MCF 10A (cell line): Measurements from ENCODE around the gene USP35. TPM values are rescaled to one million over a fixed set of nuclear protein-coding genes. Genes with fewer than 3 reads are reported as not detected.

Source experiments
- BruUV-seq: library from RNA; stranded (reverse); fragments of 400-500 nt; replicated peaks from 2 replicates; lab custom pipeline; 2021; lab: Mats Ljungman, UMichigan
- CTCF ChIA-PET: fragments of 300-600 bp; sonication (Branson Sonifier 250); formaldehyde crosslinking; extraction: SDS; loops from one replicate; lab custom pipeline; 2021; ENCODE audit warnings: antibody characterized with exemption, inconsistent platforms; lab: Yijun Ruan, JAX
- POLR2A ChIA-PET: fragments of 300-600, 350-650 bp; sonication (Branson Sonifier 250); formaldehyde crosslinking; extraction: SDS; loops from one replicate; lab custom pipeline; 2020; ENCODE audit warnings: antibody characterized with exemption, inconsistent platforms; lab: Yijun Ruan, JAX
- DNase-seq: peaks from one replicate; pipeline ENCODE4 v3.0.0-alpha.2; 2018; ENCODE audit not compliant: unreplicated experiment
- H3K27ac Mint-ChIP-seq: one replicate; pipeline ENCODE4 v1.8.0; 2022; ENCODE audit warnings: mild to moderate bottlenecking, low read depth, mixed read lengths; ENCODE audit not compliant: unreplicated experiment
- H3K27me3 Mint-ChIP-seq: one replicate; pipeline ENCODE4 v1.8.0; 2022; ENCODE audit warnings: mixed read lengths; ENCODE audit not compliant: insufficient read depth, unreplicated experiment
- H3K36me3 Mint-ChIP-seq: one replicate; pipeline ENCODE4 v1.8.0; 2022; ENCODE audit warnings: mild to moderate bottlenecking, moderate library complexity, mixed read lengths; ENCODE audit not compliant: insufficient read depth, unreplicated experiment
- H3K4me1 Mint-ChIP-seq: one replicate; pipeline ENCODE4 v1.8.0; 2022; ENCODE audit warnings: mixed read lengths; ENCODE audit not compliant: insufficient read depth, unreplicated experiment
- H3K4me3 Mint-ChIP-seq: one replicate; pipeline ENCODE4 v1.8.0; 2022; ENCODE audit warnings: mild to moderate bottlenecking, moderate library complexity, mixed read lengths; ENCODE audit not compliant: unreplicated experiment
- H3K9me3 Mint-ChIP-seq: one replicate; pipeline ENCODE4 v1.8.0; 2022; ENCODE audit warnings: mixed read lengths; ENCODE audit not compliant: unreplicated experiment
- CTCF ChIP-seq: fragments of 200-600 bp; IDR thresholded peaks from one replicate; pipeline ENCODE4 v1.8.0; 2022; ENCODE audit warnings: antibody characterized with exemption, mild to moderate bottlenecking; ENCODE audit not compliant: unreplicated experiment
- intact Hi-C: fragments of 100-400 bp; cut with micrococcal nuclease; formaldehyde crosslinking; loops from 2 replicates; pipeline ENCODE4 v1.14.1; 2022
- total RNA-seq: library from RNA; stranded (reverse); gene quantifications from 2 replicates; pipeline ENCODE4 v1.2.3, GENCODE V29; 2022

USP35 gene
- total RNA-seq, 1 experiment from 2014 or later = 6.7 TPM

GRCh38 chr11:78181185-78181584 lies 7.5 kb upstream of the USP35 start:
- Mint-ChIP-seq H3K4me1 (peaks cover 21% of the 10 kb centered on the region), H3K9me3 (no peaks in the 10 kb centered on the region), H3K4me3 (no peak overlapping the region), H3K27ac (peak overlapping the region; percentile 33), H3K27me3 (no peaks in the 10 kb centered on the region), H3K36me3 (peaks cover 34% of the 10 kb centered on the region)
- CTCF ChIA-PET = no interaction called here
- no TSS peak for BruUV-seq
- DNase-seq = peak; percentile 65
- intact Hi-C loops = no loop called here
- no peak for TF ChIP-seq CTCF
- POLR2A ChIA-PET = no interaction called here

GRCh38 chr11:78187366-78188285 lies 1.1 kb upstream of the USP35 start:
- Mint-ChIP-seq H3K4me1 (peaks cover 41% of the 10 kb centered on the region), H3K27ac (peak overlapping the region; percentile 99), H3K36me3 (peaks cover 13% of the 10 kb centered on the region), H3K4me3 (peak overlapping the region; percentile 100), H3K9me3 (no peaks in the 10 kb centered on the region), H3K27me3 (no peaks in the 10 kb centered on the region)
- intact Hi-C loops = loop anchor here (1.0 to 5.0 kb wide), 2 partner anchors 230 to 365 kb away; partner anchors contain the start of genes AAMDC, GAB2 and RSF1
- ChIA-PET POLR2A (interaction anchor here (0.6 to 6.0 kb wide), 13 partner anchors 48 to 387 kb away, joined by 3 to 50 read pairs (median 4); partner anchors contain the start of genes ALG8, GAB2, INTS4 and NARS2), CTCF (interaction anchor here (1.0 to 1.1 kb wide), 2 partner anchors 376 to 377 kb away, joined by 3 read pairs; no protein-coding TSS in a partner anchor)
- BruUV-seq = TSS peak; percentile 24
- DNase-seq = no peak
- TF ChIP-seq CTCF = no peak

GRCh38 chr11:78189174-78189724 lies 530 bp downstream of the USP35 start:
- Mint-ChIP-seq H3K36me3 (peaks cover 16% of the 10 kb centered on the region), H3K9me3 (no peaks in the 10 kb centered on the region), H3K27ac (peak overlapping the region; percentile 99), H3K4me1 (peaks cover 42% of the 10 kb centered on the region), H3K27me3 (no peaks in the 10 kb centered on the region), H3K4me3 (peak overlapping the region; percentile 100)
- TF ChIP-seq CTCF = no peak
- DNase-seq = peak; percentile 13
- intact Hi-C loops = loop anchor here (5.0 kb wide), 1 partner anchor 367 kb away; the partner anchor contains the start of genes AAMDC and RSF1
- TSS peak; percentile 43 for BruUV-seq
- ChIA-PET CTCF (interaction anchor here (0.6 to 1.4 kb wide), 4 partner anchors 11 to 369 kb away, joined by 3 to 5 read pairs (median 4); no protein-coding TSS in a partner anchor), POLR2A (interaction anchor here (1.0 to 6.0 kb wide), 12 partner anchors 21 to 369 kb away, joined by 3 to 50 read pairs (median 4); partner anchors contain the start of genes ALG8, GAB2, INTS4 and NDUFC2)
